ENCODE data around the gene DGKE.

GRCh38 chr17:56903560-56903959 is 69.6 kb downstream of the DGKE start:
- TF ChIP-seq CTCF (IDR thresholded peaks at IDR 0.05) = no peak
- no peak for TF ChIP-seq POLR2A (IDR thresholded peaks at IDR 0.05)
